Measurements from ENCODE around the gene DEFB128.

GRCh38 chr20:189611-190010, at the start of gene DEFB128:
- TF ChIP-seq EP300 (IDR thresholded peaks at IDR 0.05) (no peak), CTCF (IDR thresholded peaks at IDR 0.05) (no peak), POLR2A (IDR thresholded peaks at IDR 0.05) (no peak)
